Spleen (tissue), 11 donors: ENCODE results near the gene TMEM132C. TPM values are rescaled to one million over a fixed set of nuclear protein-coding genes. Genes with fewer than 3 reads are reported as not detected.
A peak's percentile ranks its signal among the peaks of the same experiment; 100 is the strongest.

Source experiments
- DNase-seq: peaks from one replicate; pipeline ENCODE4 v3.0.0-alpha.2; 2020
- H3K27ac ChIP-seq, 8 donors: fragments of 200-600 bp; sonication (generic) in 7 of 8; 1 replicate in 4 of 8; 2 replicates in 4 of 8; pipeline versions ENCODE4 v1.5.0 to v1.8.0; 2016 to 2021; ENCODE audit warnings: inconsistent platforms in 4 of 8, mild to moderate bottlenecking in 4 of 8, moderate library complexity in 1 of 8
- H3K27me3 ChIP-seq, 7 donors: fragments of 200-600 bp; sonication (generic) in 6 of 7; replicated peaks in 1 of 7; 1 replicate in 4 of 7; 2 replicates in 3 of 7; pipeline versions ENCODE4 v1.5.0 to v1.8.0; 2016 to 2021; ENCODE audit warnings: inconsistent platforms in 3 of 7, mild to moderate bottlenecking in 1 of 7
- H3K36me3 ChIP-seq, 6 donors: fragments of 200-600 bp; sonication (generic) in 5 of 6; 1 replicate in 4 of 6; 2 replicates in 2 of 6; pipeline versions ENCODE4 v1.5.0 to v1.8.0; 2016 to 2021; ENCODE audit warnings: inconsistent platforms in 2 of 6
- H3K4me1 ChIP-seq, 6 donors: fragments of 200-600 bp; sonication (generic) in 5 of 6; 1 replicate in 3 of 6; 2 replicates in 3 of 6; pipeline versions ENCODE4 v1.5.0 to v1.8.0; 2016 to 2021; ENCODE audit warnings: inconsistent platforms in 3 of 6
- H3K4me3 ChIP-seq, 8 donors: fragments of 200-600 bp; sonication (generic) in 7 of 8; 1 replicate in 4 of 8; 2 replicates in 4 of 8; pipeline versions ENCODE4 v1.5.0 to v1.8.0; 2016 to 2021; ENCODE audit warnings: inconsistent platforms in 4 of 8, mild to moderate bottlenecking in 4 of 8, moderate library complexity in 2 of 8
- H3K9me3 ChIP-seq, 8 donors: fragments of 200-600 bp; sonication (generic) in 7 of 8; 1 replicate in 4 of 8; 2 replicates in 4 of 8; pipeline versions ENCODE4 v1.5.0 to v1.8.0; 2016 to 2021; ENCODE audit warnings: inconsistent platforms in 4 of 8
- CTCF ChIP-seq, 11 experiments: fragments of 200-600 bp in 7 of 11; fragments of 450-650 bp in 4 of 11; sonication (generic) in 4 of 11; IDR thresholded peaks in 8 of 11; conservative IDR thresholded peaks in 3 of 11; 1 replicate in 7 of 11; 2 replicates in 4 of 11; pipeline versions ENCODE4 v1.4.0 to v1.8.0; 2016 to 2021; ENCODE audit warnings: antibody characterized with exemption in 11 of 11, inconsistent platforms in 4 of 11, mild to moderate bottlenecking in 1 of 11
- POLR2A ChIP-seq, 3 donors: fragments of 450-650 bp; IDR thresholded peaks; one replicate each; pipeline ENCODE4 v1.5.1; 2017; ENCODE audit warnings: antibody characterized with exemption in 3 of 3, mild to moderate bottlenecking in 1 of 3
- POLR2AphosphoS5 ChIP-seq, 3 donors: sonication (generic); formaldehyde crosslinking; IDR thresholded peaks; one replicate each; pipeline ENCODE4 v1.5.1; 2017; ENCODE audit warnings: antibody characterized with exemption in 3 of 3
- WGBS, 5 donors: extraction: QIAGEN DNeasy Blood & Tissue Kit in 3 of 5; methylation state at CpG; one replicate each; pipeline versions ENCODE4 v1.1.5 to v1.1.7; 2013 to 2018; 5-methylcytosine and 5-hydroxymethylcytosine counted together
- intact Hi-C: fragments of 100-400 bp; cut with DNase I; formaldehyde crosslinking; loops from one replicate; pipeline ENCODE4 v1.15.0; 2023; ENCODE audit warnings: low total_unique reads
- polyA plus RNA-seq, 3 donors: library from polyadenylated mRNA; stranded (reverse); fragments of 200-250 nt; gene quantifications; one replicate each; pipeline ENCODE4 v1.2.1, GENCODE V29; 2013
- total RNA-seq, 7 donors: library from RNA; depleted of rRNA in 3 of 7; stranded (reverse); fragments of >200 nt in 3 of 7; fragmentation: NEBNext Ultra II Directional in 4 of 7; extraction: Animal tissue kit (Norgen Biotek cat#: 25700) in 4 of 7; gene quantifications; one replicate each; pipeline versions ENCODE4 v1.1.0 to v1.2.1, GENCODE V29; 2016 to 2021
- donor health status: healthy with polysubstance abuse.
- donor health status: DM: no; HTN: no; CAD: no; lungs with moderate emphysema.
- donor health status: DM: no; HTN: no; CAD: no.
- donor health status: Bipolar disorder and iron deficiency.
- donor health status: healthy.
- donor health status: DM: no; HTN: no; CAD: no.
- donor health status: DM: yes; HTN: yes; CAD: no.

Gene TMEM132C
- total and polyA plus RNA-seq, 10 donors, result 0.08 to 0.83 (median 0.25) TPM; not detected in 4

DNA sequence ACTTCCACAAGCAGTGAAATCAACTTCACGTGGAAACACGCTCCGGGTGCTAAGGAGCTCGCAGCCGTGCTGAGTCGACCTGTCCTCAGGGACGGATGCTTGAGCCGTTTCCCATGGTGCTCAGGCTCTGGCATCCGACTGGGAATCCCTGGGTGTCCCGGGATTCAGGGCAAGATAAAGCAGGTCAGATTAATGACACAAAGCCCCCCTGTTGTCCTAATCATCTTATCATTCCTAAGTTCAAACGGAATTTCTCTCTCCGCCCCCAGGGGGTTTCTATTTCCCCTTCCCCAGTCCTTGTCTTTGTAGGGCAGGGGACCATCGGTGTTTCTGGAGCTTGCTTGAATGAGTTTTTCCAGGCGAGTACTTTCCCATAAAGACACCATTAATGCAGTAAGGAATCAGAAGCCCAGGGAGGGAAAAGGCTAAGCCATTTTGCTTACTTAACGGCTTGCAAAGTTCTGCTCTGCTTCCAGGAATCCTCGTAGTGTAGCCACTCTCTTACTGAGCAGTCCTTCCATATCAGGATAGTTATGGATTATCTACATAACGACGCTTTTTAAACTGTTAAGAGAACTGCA is 116.5 kb downstream of the TMEM132C start:
- TF ChIP-seq POLR2AphosphoS5 (IDR thresholded peaks at IDR 0.05) (no peak), CTCF (IDR thresholded peaks at IDR 0.05 in 8 of 11, conservative IDR thresholded peaks at IDR 0.05 in 3 of 11) (no peak), POLR2A (IDR thresholded peaks at IDR 0.05) (no peak)
- Histone ChIP-seq H3K4me1 (no peaks in the 10 kb centered on the region), H3K27me3 (peaks cover 0 to 66% (median 0%) of the 10 kb centered on the region in 7 donors), H3K4me3 (no peak overlapping the region), H3K9me3 (peaks cover 0 to 5% (median 0%) of the 10 kb centered on the region in 8 donors), H3K27ac (no peak overlapping the region), H3K36me3 (no peaks in the 10 kb centered on the region)
- intact Hi-C loops, result no loop called here
- DNase-seq, result no peak
- 46 to 59% (median 51%) methylated on average over 12 to 18 of the region's 18 CpGs for WGBS, 5 donors

- WGBS, 5 donors, result 87 to 97% (median 91%) methylated on average over 9 of the region's 9 CpGs
- no peak for TF ChIP-seq POLR2AphosphoS5 (IDR thresholded peaks at IDR 0.05)
- Histone ChIP-seq H3K4me3 (no peak overlapping the region), H3K4me1 (no peaks in the 10 kb centered on the region), H3K36me3 (no peaks in the 10 kb centered on the region), H3K27me3 (peaks cover 0 to 66% (median 0%) of the 10 kb centered on the region in 7 donors), H3K27ac (no peak overlapping the region), H3K9me3 (peaks cover 0 to 6% (median 0%) of the 10 kb centered on the region in 8 donors)
- intact Hi-C loops, result no loop called here
- no peak for DNase-seq
Measured at GRCh38 chr12:128385736-128386135, 118.8 kb downstream of the TMEM132C start.

DNA sequence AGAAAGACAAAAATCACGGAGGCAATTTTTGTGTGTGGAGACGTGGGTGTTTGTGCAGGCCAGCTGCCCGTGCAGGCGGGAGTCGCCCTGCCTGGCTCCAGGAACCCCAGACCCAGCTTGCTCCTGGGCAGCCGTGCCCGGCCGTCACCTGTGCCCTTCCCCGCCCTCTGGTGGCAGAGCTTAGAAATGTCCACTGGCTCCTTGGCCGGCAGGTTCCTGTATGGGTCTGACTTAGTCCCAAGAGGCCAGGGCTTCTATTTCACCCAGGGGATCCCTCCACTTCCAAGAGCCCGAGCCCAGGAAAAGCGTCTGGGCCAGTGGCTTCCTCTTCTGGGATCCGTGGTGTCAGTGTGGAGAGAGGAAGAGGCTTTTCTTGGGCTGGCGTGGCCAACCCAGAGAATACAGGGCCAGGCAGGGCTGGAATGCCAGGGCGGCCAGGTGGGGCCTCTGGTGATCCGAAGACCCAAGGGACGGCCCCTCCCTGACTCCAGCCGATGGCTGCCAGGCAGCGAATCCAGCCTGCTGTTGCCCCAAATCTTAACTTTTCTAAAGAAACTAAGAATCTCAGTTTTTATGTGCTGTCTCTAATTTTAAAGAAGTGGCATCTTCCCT is 120.9 kb downstream of the TMEM132C start:
- intact Hi-C loops, result no loop called here
- TF ChIP-seq POLR2AphosphoS5 (IDR thresholded peaks at IDR 0.05) (no peak), CTCF (IDR thresholded peaks at IDR 0.05 in 8 of 11, conservative IDR thresholded peaks at IDR 0.05 in 3 of 11) (peak in 7 of 11 experiments; percentile 20 to 56 (median 35)), POLR2A (IDR thresholded peaks at IDR 0.05) (no peak)
- Histone ChIP-seq H3K27ac (peak overlapping the region in 1 of 8 donors; percentile 37), H3K9me3 (peaks cover 0 to 6% (median 0%) of the 10 kb centered on the region in 8 donors), H3K36me3 (no peaks in the 10 kb centered on the region), H3K4me3 (no peak overlapping the region), H3K27me3 (peaks cover 0 to 56% (median 0%) of the 10 kb centered on the region in 7 donors), H3K4me1 (no peaks in the 10 kb centered on the region)
- WGBS, 5 donors, result 26 to 34% (median 26%) methylated on average over 17 to 19 of the region's 19 CpGs
- DNase-seq, result no peak

- Histone ChIP-seq H3K9me3 (peaks cover 0 to 12% (median 0%) of the 10 kb centered on the region in 8 donors), H3K27ac (peak overlapping the region in 1 of 8 donors; percentile 37), H3K27me3 (peaks cover 0 to 50% (median 0%) of the 10 kb centered on the region in 7 donors), H3K4me1 (no peaks in the 10 kb centered on the region), H3K36me3 (no peaks in the 10 kb centered on the region), H3K4me3 (no peak overlapping the region)
- DNase-seq, result no peak
- 28 to 43% (median 33%) methylated on average over 9 to 14 of the region's 14 CpGs for WGBS, 5 donors
- intact Hi-C loops, result no loop called here
- no peak for TF ChIP-seq CTCF (IDR thresholded peaks at IDR 0.05 in 8 of 11, conservative IDR thresholded peaks at IDR 0.05 in 3 of 11)
- TF ChIP-seq POLR2AphosphoS5 (IDR thresholded peaks at IDR 0.05), result no peak
- no peak for TF ChIP-seq POLR2A (IDR thresholded peaks at IDR 0.05)
Measured at GRCh38 chr12:128388461-128389000, 121.6 kb downstream of the TMEM132C start.
